HG03066 (cell line): Measurements from ENCODE around the gene SORL1-AS1.
A peak's percentile ranks its signal among the peaks of the same experiment; 100 is the strongest.

Source experiments
- ATAC-seq: cut with Tn5 transposase; IDR thresholded peaks from one replicate; pipeline ENCODE4 v1.9.1; 2021; ENCODE audit warnings: low read depth; ENCODE audit not compliant: unreplicated experiment

Gene SORL1-AS1

GRCh38 chr11:121476379-121477032 lies 23.7 kb upstream of the SORL1-AS1 start:
- no peak for ATAC-seq

DNA sequence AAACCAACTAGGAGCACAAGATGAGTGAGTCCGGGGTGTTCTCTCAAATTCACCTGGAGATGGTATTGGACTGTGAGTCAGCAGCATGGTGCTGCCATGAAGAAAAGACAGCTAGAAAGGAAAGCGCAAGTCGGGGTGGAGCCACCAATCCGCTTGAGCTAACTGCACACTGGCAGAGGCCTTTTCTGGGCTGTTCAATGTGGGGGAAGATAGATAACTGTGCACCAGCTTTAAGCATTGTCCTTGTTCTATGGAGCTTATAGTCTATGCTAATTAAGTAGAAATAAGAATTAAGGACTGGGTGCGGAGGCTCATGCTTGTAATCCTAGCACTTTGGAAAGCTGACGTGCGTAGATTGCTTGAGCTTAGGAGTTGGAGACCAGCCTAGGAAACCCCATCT lies 21.9 kb upstream of the SORL1-AS1 start:
- no peak for ATAC-seq

GRCh38 chr11:121473064-121473777 lies 20.5 kb upstream of the SORL1-AS1 start:
- no peak for ATAC-seq

DNA sequence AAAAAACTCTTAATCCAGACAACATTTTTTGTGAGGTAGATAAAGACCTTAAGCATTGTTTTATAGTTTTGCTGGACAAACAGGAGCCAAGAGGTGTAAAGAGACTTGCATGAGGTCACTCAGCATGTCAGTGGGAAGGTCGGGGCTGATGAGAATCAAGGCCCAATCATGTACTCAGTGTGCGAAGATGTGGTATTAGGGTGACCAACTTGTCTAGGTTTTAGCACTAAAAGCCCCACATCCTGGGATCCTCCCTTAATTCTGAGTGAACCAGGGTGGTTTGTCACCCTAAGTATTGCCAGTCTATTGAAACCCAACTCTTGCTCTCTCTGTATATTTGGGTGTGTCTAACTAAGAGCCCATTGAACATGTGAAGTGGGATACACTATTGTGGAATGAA lies 19.5 kb upstream of the SORL1-AS1 start:
- ATAC-seq = no peak

DNA sequence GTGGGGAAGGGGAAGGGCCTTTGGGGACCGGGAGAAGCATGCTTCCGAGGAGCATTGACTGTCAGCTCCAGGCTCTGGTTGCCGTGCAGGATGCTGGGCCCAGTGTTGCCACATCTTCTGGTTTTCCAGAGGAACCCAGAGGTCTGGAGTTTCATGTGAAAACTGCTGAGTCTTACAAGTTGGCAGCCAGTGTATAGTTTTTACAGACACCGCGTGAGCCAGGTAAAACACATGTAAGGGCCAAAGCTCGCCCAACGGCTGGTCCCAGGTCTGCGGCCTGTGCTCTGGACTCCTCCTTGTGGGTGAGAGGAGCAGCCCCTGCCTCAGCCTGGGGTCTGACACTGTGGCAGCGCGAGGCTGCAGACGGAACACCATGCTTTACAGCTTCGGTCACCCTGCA lies 18.4 kb upstream of the SORL1-AS1 start:
- ATAC-seq = no peak

DNA sequence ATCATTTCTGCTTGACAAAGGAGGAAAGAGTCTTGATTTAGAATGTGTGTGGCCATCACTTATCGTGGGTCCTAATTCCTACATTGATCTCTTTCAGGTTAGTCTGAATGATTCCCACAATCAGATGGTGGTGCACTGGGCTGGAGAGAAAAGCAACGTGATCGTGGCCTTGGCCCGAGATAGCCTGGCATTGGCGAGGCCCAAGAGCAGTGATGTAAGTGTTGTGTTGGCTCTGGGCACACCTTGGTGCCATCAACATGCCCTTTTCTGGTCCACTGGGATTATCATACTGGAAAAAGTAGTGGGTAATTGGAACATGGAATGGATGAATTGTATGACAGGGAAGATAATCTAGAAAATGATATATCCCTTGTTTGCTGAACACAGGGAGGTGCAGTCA lies 17.1 kb upstream of the SORL1-AS1 start:
- ATAC-seq = no peak

DNA sequence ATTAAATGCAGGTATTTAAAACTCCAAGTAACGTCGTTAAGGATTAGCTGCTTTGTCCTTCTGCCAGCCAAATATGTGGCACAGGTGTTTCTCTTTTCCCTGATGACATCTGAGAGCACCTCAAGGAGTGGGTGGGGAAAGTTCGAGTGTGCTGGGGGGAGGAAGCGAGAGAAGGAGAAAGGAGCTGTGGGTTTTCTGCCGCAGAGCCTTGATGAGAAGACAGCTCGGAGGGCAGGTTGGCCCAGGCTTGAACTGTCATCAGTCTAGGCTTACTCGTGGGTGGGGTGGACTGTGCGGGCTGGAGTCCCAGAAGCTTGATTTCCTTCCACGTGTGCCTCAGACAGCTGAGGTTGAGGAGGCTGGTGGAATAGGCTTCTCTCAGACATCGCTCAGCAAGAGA lies 15.2 kb upstream of the SORL1-AS1 start:
- ATAC-seq = peak; percentile 47

- no peak for ATAC-seq
Observed at GRCh38 chr11:121467471-121467870, 14.7 kb upstream of the SORL1-AS1 start.

GRCh38 chr11:121466063-121466794 lies 13.5 kb upstream of the SORL1-AS1 start:
- no peak for ATAC-seq

GRCh38 chr11:121465709-121466062 lies 12.9 kb upstream of the SORL1-AS1 start:
- no peak for ATAC-seq

GRCh38 chr11:121464352-121464946 lies 11.7 kb upstream of the SORL1-AS1 start:
- peak; percentile 50 for ATAC-seq

DNA sequence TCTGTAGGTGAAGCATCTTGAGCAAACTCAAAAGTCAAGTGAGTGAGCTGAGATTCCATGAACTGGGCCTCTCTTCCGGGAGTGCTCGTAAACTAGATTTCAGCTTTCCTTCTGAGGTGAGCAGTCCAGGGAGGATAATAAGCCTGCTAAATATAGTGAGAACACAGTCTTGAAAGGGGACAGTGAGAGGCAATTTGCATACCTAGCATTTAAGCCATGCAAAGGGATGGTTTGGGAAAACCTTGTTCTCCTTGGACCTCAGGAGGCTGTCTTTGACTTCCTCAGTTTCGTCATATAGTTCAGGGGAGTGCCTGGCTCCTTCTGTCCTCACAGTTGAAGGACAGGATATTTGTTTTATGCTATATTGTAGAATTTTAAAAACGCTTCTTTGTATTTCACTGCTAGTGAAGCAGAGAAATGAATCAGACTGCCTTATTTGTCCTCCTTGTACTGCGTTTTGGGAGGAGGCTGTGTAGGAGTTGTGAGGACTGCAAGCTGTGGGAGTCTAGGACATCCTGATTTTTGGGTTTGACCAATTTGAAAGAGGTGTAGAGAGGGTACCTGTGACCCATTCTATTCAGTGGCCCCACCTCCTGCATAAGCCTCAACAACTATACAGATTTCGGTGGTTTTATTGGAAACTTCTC lies 11.0 kb upstream of the SORL1-AS1 start:
- peak; percentile 5 for ATAC-seq

- ATAC-seq = no peak
Observed at GRCh38 chr11:121461843-121462242, 9.1 kb upstream of the SORL1-AS1 start.

- ATAC-seq = no peak
Observed at GRCh38 chr11:121460941-121461514, 8.3 kb upstream of the SORL1-AS1 start.

DNA sequence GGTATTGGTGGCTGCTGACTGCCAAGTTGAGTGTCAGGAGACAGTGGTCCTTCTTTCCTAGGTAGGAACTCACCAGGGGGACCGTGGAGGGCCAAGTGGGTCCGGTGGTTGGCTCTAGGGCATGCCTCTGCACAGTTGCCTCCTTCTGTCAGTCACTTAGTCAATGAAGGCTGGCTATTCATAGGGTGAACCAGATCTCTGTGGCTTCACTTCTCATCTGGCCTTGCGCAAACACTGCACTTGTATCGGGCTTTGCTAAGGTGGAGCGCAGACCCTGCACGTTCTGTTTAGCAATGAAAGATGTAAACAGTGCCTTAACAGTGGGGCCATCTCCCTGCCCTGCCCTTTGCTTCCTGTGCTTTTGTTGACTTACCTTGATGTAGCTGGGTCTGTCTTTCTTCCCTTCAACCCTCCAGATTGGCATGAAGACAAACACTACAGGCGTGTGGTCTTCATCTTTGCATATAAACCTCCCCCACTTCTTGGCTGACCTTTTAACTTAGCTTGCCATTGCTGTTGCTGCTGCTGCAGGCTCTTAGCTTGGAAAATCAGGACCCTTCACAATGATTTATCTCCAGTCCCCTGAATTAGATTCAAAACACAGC lies 6.7 kb upstream of the SORL1-AS1 start:
- no peak for ATAC-seq

GRCh38 chr11:121458551-121458950 lies 5.8 kb upstream of the SORL1-AS1 start:
- ATAC-seq = no peak

DNA sequence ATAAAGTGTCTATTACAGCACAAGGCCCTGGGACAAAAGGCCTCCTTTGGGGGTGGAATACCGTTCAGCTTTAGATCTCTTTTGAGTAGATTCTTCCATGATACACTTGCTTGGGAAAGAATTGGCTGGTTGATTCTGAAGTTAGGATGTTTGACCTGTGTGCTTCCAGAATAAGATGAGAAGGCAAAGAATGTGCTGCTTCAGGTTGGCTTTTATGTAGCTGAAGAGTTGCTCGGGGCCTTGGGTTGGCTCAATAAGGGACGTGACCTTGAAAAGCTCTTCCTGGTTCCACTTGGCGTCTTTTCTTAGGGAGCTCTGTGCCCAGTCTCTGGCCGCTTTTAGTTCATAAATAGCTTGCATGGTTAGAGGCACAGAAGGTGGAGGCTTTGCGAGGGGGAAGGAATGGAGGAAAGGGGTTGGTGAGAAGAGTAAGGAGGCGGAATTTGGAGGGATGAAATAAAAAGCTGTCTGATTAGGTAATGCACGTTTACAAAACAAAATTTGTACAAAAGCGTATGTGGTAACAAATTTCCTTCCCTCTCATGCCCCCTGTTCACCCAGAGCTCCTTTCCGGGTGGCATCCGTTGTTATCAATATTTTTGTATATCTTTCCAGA lies 4.2 kb upstream of the SORL1-AS1 start:
- no peak for ATAC-seq

- no peak for ATAC-seq
Observed at GRCh38 chr11:121456151-121456550, 3.4 kb upstream of the SORL1-AS1 start.

GRCh38 chr11:121455115-121455514 lies 2.3 kb upstream of the SORL1-AS1 start:
- no peak for ATAC-seq
